Measurements from ENCODE around the gene DCAF8. TPM values are rescaled to one million over a fixed set of nuclear protein-coding genes. Genes with fewer than 3 reads are reported as not detected.

The DCAF8 gene
- total RNA-seq, 2 donors from 2014 or later = 185 to 238 TPM

- Histone ChIP-seq H3K4me3 (ENCODE audit: low read length) (no peak overlapping the region), H3K4me1 (ENCODE audit: control insufficient read depth, insufficient read depth, low read length) (peaks cover 8% of the 10 kb centered on the region), H3K9ac (ENCODE audit: extremely low read depth, low read length, poor library complexity, severe bottlenecking) (no peak overlapping the region), H3K27me3 (ENCODE audit: control insufficient read depth, insufficient read depth, low read length, poor library complexity, severe bottlenecking) (no peaks in the 10 kb centered on the region), H3K9me3 (ENCODE audit: control insufficient read depth, low read length) (no peaks in the 10 kb centered on the region), H3K27ac (ENCODE audit: low read depth, low read length) (no peak overlapping the region), H3K36me3 (ENCODE audit: control insufficient read depth, insufficient read depth, low read length) (no peaks in the 10 kb centered on the region)
- WGBS, 2 experiments (ENCODE audit: insufficient coverage in 1 of 2, insufficient read length in 1 of 2) = 90 to 94% methylated on average over 2 to 5 of the region's 5 CpGs
- no peaks in the 10 kb centered on the region for H3K36me3 Mint-ChIP-seq (ENCODE audit: low read depth)
- H3K4me1 Mint-ChIP-seq = peaks cover 51% of the 10 kb centered on the region
- H3K9me3 Mint-ChIP-seq = no peaks in the 10 kb centered on the region
- H3K27ac Mint-ChIP-seq = no peak overlapping the region
- TF ChIP-seq CTCF (conservative IDR thresholded peaks at IDR 0.05) = peak; percentile 7
- DNase-seq = no peak
- peaks cover 3% of the 10 kb centered on the region for H3K27me3 Mint-ChIP-seq (ENCODE audit: insufficient read depth)
- H3K4me3 Mint-ChIP-seq = no peak overlapping the region
Measured at GRCh38 chr1:160168016-160168415, 94.3 kb downstream of the DCAF8 start.

- H3K27ac Mint-ChIP-seq = no peak overlapping the region
- H3K4me3 Mint-ChIP-seq = no peak overlapping the region
- 95 to 100% methylated on average over 4 to 6 of the region's 6 CpGs for WGBS, 2 experiments (ENCODE audit: insufficient coverage in 1 of 2, insufficient read length in 1 of 2)
Measured at GRCh38 chr1:160167580-160167979, 94.8 kb downstream of the DCAF8 start.

GRCh38 chr1:160167056-160167455 lies 95.3 kb downstream of the DCAF8 start:
- no peak overlapping the region for H3K9ac ChIP-seq (ENCODE audit: extremely low read depth, low read length, poor library complexity, severe bottlenecking)
- TF ChIP-seq CTCF (conservative IDR thresholded peaks at IDR 0.05) = no peak
- H3K9me3 Mint-ChIP-seq = no peaks in the 10 kb centered on the region
- no peak overlapping the region for H3K27ac Mint-ChIP-seq
- no peaks in the 10 kb centered on the region for H3K9me3 ChIP-seq (ENCODE audit: control insufficient read depth, low read length)
- no peak overlapping the region for H3K4me3 Mint-ChIP-seq
- WGBS, 2 experiments (ENCODE audit: insufficient coverage in 1 of 2, insufficient read length in 1 of 2) = 93 to 100% methylated on average over 1 to 4 of the region's 4 CpGs
- H3K36me3 ChIP-seq (ENCODE audit: control insufficient read depth, insufficient read depth, low read length) = no peaks in the 10 kb centered on the region
- peaks cover 1% of the 10 kb centered on the region for H3K27me3 Mint-ChIP-seq (ENCODE audit: insufficient read depth)
- peaks cover 8% of the 10 kb centered on the region for H3K4me1 ChIP-seq (ENCODE audit: control insufficient read depth, insufficient read depth, low read length)
- no peaks in the 10 kb centered on the region for H3K27me3 ChIP-seq (ENCODE audit: control insufficient read depth, insufficient read depth, low read length, poor library complexity, severe bottlenecking)
- H3K4me1 Mint-ChIP-seq = peaks cover 44% of the 10 kb centered on the region
- no peak overlapping the region for H3K4me3 ChIP-seq (ENCODE audit: low read length)
- no peak overlapping the region for H3K27ac ChIP-seq (ENCODE audit: low read depth, low read length)
- no peak for DNase-seq
- no peaks in the 10 kb centered on the region for H3K36me3 Mint-ChIP-seq (ENCODE audit: low read depth)

More at GRCh38 chr1:160167580-160167979, 94.8 kb downstream of the DCAF8 start:
- no peaks in the 10 kb centered on the region for H3K9me3 Mint-ChIP-seq
- no peak overlapping the region for H3K27ac ChIP-seq (ENCODE audit: low read depth, low read length)
- TF ChIP-seq CTCF (conservative IDR thresholded peaks at IDR 0.05) = peak; percentile 60
- H3K4me1 ChIP-seq (ENCODE audit: control insufficient read depth, insufficient read depth, low read length) = peaks cover 8% of the 10 kb centered on the region
- no peaks in the 10 kb centered on the region for H3K36me3 ChIP-seq (ENCODE audit: control insufficient read depth, insufficient read depth, low read length)
- no peak overlapping the region for H3K4me3 ChIP-seq (ENCODE audit: low read length)
- H3K27me3 Mint-ChIP-seq (ENCODE audit: insufficient read depth) = peaks cover 3% of the 10 kb centered on the region
- peaks cover 48% of the 10 kb centered on the region for H3K4me1 Mint-ChIP-seq
- H3K9me3 ChIP-seq (ENCODE audit: control insufficient read depth, low read length) = no peaks in the 10 kb centered on the region
- no peaks in the 10 kb centered on the region for H3K27me3 ChIP-seq (ENCODE audit: control insufficient read depth, insufficient read depth, low read length, poor library complexity, severe bottlenecking)
- no peak for DNase-seq
- no peak overlapping the region for H3K9ac ChIP-seq (ENCODE audit: extremely low read depth, low read length, poor library complexity, severe bottlenecking)
- no peaks in the 10 kb centered on the region for H3K36me3 Mint-ChIP-seq (ENCODE audit: low read depth)
